Spleen (tissue), 7 donors: Measurements from ENCODE around the gene ZNF600.

Experiments used
- POLR2A ChIP-seq, 3 donors: fragments of 450-650 bp; IDR thresholded peaks; one replicate each; pipeline ENCODE4 v1.5.1; 2017; ENCODE audit warnings: antibody characterized with exemption in 3 of 3, mild to moderate bottlenecking in 1 of 3
- POLR2AphosphoS5 ChIP-seq, 3 donors: sonication (generic); formaldehyde crosslinking; IDR thresholded peaks; one replicate each; pipeline ENCODE4 v1.5.1; 2017; ENCODE audit warnings: antibody characterized with exemption in 3 of 3
- TF ChIP-seq, protein P1 (sequence below), 11 experiments: fragments of 200-600 bp in 7 of 11; fragments of 450-650 bp in 4 of 11; sonication (generic) in 4 of 11; IDR thresholded peaks in 8 of 11; conservative IDR thresholded peaks in 3 of 11; 1 replicate in 7 of 11; 2 replicates in 4 of 11; pipeline versions ENCODE4 v1.4.0 to v1.8.0; 2016 to 2021; ENCODE audit warnings: antibody characterized with exemption in 11 of 11, inconsistent platforms in 4 of 11, mild to moderate bottlenecking in 1 of 11
- donor health status: DM: no; HTN: no; CAD: no; lungs with moderate emphysema.
- donor health status: DM: no; HTN: no; CAD: no.
- donor health status: DM: no; HTN: no; CAD: no.

DNA sequence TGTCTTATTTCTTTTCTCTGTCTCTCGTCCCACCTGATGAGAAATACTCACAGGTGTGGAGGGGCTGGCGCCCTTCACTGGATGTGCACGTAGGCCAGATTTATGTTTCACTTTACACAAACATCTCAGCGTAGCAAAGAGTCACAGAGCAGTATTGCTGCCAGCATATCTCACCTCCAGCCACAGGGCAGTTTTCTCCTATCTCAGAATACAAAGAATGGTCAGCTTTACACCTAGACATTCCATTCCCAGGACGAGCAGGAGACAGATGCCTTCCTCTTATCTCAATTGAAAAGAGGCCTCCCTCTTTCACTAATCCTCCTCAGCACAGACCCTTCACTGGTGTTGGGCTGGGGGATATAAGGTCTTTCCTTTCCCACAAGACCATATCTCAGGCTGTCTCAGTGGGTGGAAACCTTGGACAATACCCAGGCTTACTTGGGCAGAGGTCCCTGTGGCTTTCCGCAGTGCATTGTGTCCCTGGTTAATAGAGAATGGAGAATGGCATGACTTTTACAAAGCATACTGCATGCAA is 44.6 kb downstream of the ZNF600 start:
- TF ChIP-seq POLR2A (IDR thresholded peaks at IDR 0.05) (no peak), POLR2AphosphoS5 (IDR thresholded peaks at IDR 0.05) (no peak)
- TF ChIP-seq, protein P1, sequence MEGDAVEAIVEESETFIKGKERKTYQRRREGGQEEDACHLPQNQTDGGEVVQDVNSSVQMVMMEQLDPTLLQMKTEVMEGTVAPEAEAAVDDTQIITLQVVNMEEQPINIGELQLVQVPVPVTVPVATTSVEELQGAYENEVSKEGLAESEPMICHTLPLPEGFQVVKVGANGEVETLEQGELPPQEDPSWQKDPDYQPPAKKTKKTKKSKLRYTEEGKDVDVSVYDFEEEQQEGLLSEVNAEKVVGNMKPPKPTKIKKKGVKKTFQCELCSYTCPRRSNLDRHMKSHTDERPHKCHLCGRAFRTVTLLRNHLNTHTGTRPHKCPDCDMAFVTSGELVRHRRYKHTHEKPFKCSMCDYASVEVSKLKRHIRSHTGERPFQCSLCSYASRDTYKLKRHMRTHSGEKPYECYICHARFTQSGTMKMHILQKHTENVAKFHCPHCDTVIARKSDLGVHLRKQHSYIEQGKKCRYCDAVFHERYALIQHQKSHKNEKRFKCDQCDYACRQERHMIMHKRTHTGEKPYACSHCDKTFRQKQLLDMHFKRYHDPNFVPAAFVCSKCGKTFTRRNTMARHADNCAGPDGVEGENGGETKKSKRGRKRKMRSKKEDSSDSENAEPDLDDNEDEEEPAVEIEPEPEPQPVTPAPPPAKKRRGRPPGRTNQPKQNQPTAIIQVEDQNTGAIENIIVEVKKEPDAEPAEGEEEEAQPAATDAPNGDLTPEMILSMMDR (IDR thresholded peaks at IDR 0.05 in 8 of 11, conservative IDR thresholded peaks at IDR 0.05 in 3 of 11) = no peak
